ENCODE measurements around the gene ADAM12. TPM values are rescaled to one million over a fixed set of nuclear protein-coding genes. Genes with fewer than 3 reads are reported as not detected.

The ADAM12 gene
- polyA plus RNA-seq, 3 donors, result 0.05 TPM; not detected in 2

DNA sequence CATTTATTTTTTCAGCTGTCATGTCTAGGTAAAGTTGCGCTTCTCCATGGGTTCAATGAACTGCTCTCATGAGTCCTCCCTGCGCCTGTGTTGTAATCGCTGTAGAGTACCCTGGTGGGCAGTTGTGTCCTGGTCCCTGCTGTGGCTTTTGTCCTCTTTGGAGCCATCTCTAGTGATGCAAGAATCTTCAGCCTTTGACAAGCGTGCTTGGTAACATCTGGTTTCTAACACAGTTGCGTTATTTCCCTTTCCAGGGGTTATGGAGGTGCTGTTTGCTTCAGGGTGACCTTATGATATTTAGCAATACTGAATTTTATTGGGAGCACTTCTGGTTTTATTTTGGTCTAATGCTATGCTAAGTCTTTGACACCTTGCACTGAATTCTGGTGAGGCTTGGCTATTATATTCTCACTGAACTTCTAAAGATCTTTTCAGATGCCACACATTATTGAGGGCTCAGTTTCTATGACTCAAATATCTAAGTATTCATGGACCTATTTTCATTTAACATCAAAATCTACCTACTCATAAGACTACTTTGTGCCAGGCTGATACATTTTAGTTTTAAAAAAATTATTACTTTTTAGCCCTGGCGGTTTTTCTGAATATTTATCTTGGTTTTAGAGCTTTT lies 403.3 kb downstream of the ADAM12 start:
- Histone ChIP-seq H3K79me2 (ENCODE audit: insufficient read depth, low read length) (no peaks in the 10 kb centered on the region), H3K4me3 (replicated peaks in 1 of 3; ENCODE audit: low read depth in 2 of 3, low read length in 3 of 3) (no peak overlapping the region), H3K36me3 (replicated peaks in 1 of 2; ENCODE audit: control insufficient read depth in 1 of 2, insufficient read depth in 2 of 2, low read length in 2 of 2) (no peaks in the 10 kb centered on the region), H4K20me1 (ENCODE audit: insufficient read depth, low read length) (no peaks in the 10 kb centered on the region), H3K4me1 (ENCODE audit: control insufficient read depth in 1 of 2, insufficient read depth in 2 of 2, low read length in 2 of 2) (peaks cover 0 to 3% of the 10 kb centered on the region in 2 donors), H3K9me3 (replicated peaks in 1 of 2; ENCODE audit: control insufficient read depth in 1 of 2, insufficient read depth in 1 of 2, low read length in 2 of 2) (no peaks in the 10 kb centered on the region), H3K27me3 (ENCODE audit: control insufficient read depth in 2 of 2, insufficient read depth in 2 of 2, low read length in 2 of 2) (no peaks in the 10 kb centered on the region), H3K4me2 (replicated peaks; ENCODE audit: extremely low read depth, low read length, poor library complexity, severe bottlenecking) (no peak overlapping the region), H3K27ac (ENCODE audit: low read depth in 1 of 2, low read length in 2 of 2) (no peak overlapping the region), H2AFZ (ENCODE audit: insufficient read depth, low read depth, low read length, poor library complexity, severe bottlenecking) (no peak overlapping the region), H3K9ac (ENCODE audit: insufficient read depth, low read length, poor library complexity, severe bottlenecking) (no peak overlapping the region)
- peak in 1 of 3 donors; percentile 3 for DNase-seq
- Mint-ChIP-seq H3K4me3 (no peak overlapping the region), H3K27me3 (ENCODE audit: low read depth in 3 of 3) (no peaks in the 10 kb centered on the region), H3K4me1 (peaks cover 3% of the 10 kb centered on the region), H3K27ac (no peak overlapping the region), H3K9me3 (peaks cover 0 to 2% (median 0%) of the 10 kb centered on the region in 7 donors), H3K36me3 (no peaks in the 10 kb centered on the region)
- intact Hi-C loops (cut with micrococcal nuclease), result loop anchor here (5.0 to 10.0 kb wide), 5 partner anchors 110 to 1870 kb away; partner anchors contain the start of gene ADAM12 (in 1 of the 2)
- TF ChIP-seq, protein P1, sequence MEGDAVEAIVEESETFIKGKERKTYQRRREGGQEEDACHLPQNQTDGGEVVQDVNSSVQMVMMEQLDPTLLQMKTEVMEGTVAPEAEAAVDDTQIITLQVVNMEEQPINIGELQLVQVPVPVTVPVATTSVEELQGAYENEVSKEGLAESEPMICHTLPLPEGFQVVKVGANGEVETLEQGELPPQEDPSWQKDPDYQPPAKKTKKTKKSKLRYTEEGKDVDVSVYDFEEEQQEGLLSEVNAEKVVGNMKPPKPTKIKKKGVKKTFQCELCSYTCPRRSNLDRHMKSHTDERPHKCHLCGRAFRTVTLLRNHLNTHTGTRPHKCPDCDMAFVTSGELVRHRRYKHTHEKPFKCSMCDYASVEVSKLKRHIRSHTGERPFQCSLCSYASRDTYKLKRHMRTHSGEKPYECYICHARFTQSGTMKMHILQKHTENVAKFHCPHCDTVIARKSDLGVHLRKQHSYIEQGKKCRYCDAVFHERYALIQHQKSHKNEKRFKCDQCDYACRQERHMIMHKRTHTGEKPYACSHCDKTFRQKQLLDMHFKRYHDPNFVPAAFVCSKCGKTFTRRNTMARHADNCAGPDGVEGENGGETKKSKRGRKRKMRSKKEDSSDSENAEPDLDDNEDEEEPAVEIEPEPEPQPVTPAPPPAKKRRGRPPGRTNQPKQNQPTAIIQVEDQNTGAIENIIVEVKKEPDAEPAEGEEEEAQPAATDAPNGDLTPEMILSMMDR (IDR thresholded peaks at IDR 0.05), result no peak
- 60% methylated on average over 1 of the region's 6 CpGs for WGBS (ENCODE audit: insufficient coverage)

DNA sequence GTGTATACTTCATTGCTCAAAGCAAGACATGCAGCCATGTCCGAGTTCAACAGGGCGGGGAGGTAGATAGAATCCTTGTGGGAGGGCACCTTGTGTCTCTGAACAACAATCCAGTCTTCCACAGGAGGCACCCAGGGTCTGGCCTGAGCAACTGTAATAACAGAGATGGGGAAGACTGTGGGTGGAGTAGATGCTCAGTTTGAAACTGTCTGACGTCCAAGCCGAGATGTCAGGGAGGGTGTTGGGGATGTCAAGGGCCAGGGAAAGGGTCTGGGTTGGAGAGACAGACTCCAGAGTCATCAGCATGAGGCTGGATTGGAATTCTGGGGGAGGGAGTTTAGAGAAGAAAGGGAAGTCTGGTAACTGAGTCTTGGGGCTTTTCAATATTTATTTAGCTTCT lies 403.9 kb downstream of the ADAM12 start:
- no peak overlapping the region for H3K4me3 Mint-ChIP-seq
- TF ChIP-seq, protein P1 (IDR thresholded peaks at IDR 0.05), result no peak
- intact Hi-C loops (cut with micrococcal nuclease), result loop anchor here (5.0 to 10.0 kb wide), 5 partner anchors 110 to 1870 kb away; partner anchors contain the start of gene ADAM12 (in 1 of the 2)

More for the DNA sequence above, 403.9 kb downstream of the ADAM12 start:
- peaks cover 3% of the 10 kb centered on the region for H3K4me1 Mint-ChIP-seq
- Histone ChIP-seq H4K20me1 (ENCODE audit: insufficient read depth, low read length) (no peaks in the 10 kb centered on the region), H3K27ac (ENCODE audit: low read depth in 1 of 2, low read length in 2 of 2) (no peak overlapping the region), H3K9me3 (replicated peaks in 1 of 2; ENCODE audit: control insufficient read depth in 1 of 2, insufficient read depth in 1 of 2, low read length in 2 of 2) (no peaks in the 10 kb centered on the region), H3K9ac (ENCODE audit: insufficient read depth, low read length, poor library complexity, severe bottlenecking) (no peak overlapping the region), H2AFZ (ENCODE audit: insufficient read depth, low read depth, low read length, poor library complexity, severe bottlenecking) (no peak overlapping the region), H3K4me2 (replicated peaks; ENCODE audit: extremely low read depth, low read length, poor library complexity, severe bottlenecking) (no peak overlapping the region), H3K4me3 (replicated peaks in 1 of 3; ENCODE audit: low read depth in 2 of 3, low read length in 3 of 3) (no peak overlapping the region), H3K36me3 (replicated peaks in 1 of 2; ENCODE audit: control insufficient read depth in 1 of 2, insufficient read depth in 2 of 2, low read length in 2 of 2) (no peaks in the 10 kb centered on the region), H3K4me1 (ENCODE audit: control insufficient read depth in 1 of 2, insufficient read depth in 2 of 2, low read length in 2 of 2) (peaks cover 0 to 3% of the 10 kb centered on the region in 2 donors), H3K27me3 (ENCODE audit: control insufficient read depth in 2 of 2, insufficient read depth in 2 of 2, low read length in 2 of 2) (no peaks in the 10 kb centered on the region), H3K79me2 (ENCODE audit: insufficient read depth, low read length) (no peaks in the 10 kb centered on the region)
- H3K27ac Mint-ChIP-seq, result peak overlapping the region in 1 of 7 donors; percentile 34
- DNase-seq, result no peak
- H3K27me3 Mint-ChIP-seq (ENCODE audit: low read depth in 3 of 3), result no peaks in the 10 kb centered on the region
- no peaks in the 10 kb centered on the region for H3K36me3 Mint-ChIP-seq
- 100% methylated on average over 2 of the region's 4 CpGs for WGBS (ENCODE audit: insufficient coverage)
- no peaks in the 10 kb centered on the region for H3K9me3 Mint-ChIP-seq
